SK-N-SH (cell line): Measurements from ENCODE around the gene SP140. TPM values are rescaled to one million over a fixed set of nuclear protein-coding genes. Genes with fewer than 3 reads are reported as not detected.
A peak's percentile ranks its signal among the peaks of the same experiment; 100 is the strongest.
"Not testable (repeated sequence)": the region's sequence is repeated elsewhere in the genome, so short reads cannot be mapped to it uniquely, and the experiment has no call there.

Experiments
- CTCF ChIA-PET: fragments of 300-600, 350-600 bp; formaldehyde crosslinking; extraction: SDS; loops from one replicate; lab custom pipeline; 2021; lab: Yijun Ruan, JAX
- POLR2A ChIA-PET: fragments of 350-600 bp; sonication (Branson Sonifier 250); formaldehyde crosslinking; extraction: SDS; loops from one replicate; lab custom pipeline; 2020; ENCODE audit warnings: antibody characterized with exemption, inconsistent platforms; lab: Yijun Ruan, JAX
- DNase-seq: peaks from one replicate; pipeline ENCODE4 v3.0.0; 2012
- H2AFZ ChIP-seq: fragments of 200-600 bp; sonication (generic); 2 replicates; pipeline ENCODE4 v1.8.1; 2016; ENCODE audit warnings: antibody characterized with exemption, mild to moderate bottlenecking, low read depth
- H3F3A ChIP-seq: fragments of 200-600 bp; sonication (generic); replicated peaks from 2 replicates; pipeline ENCODE3; 2016; ENCODE audit warnings: antibody characterized with exemption, mild to moderate bottlenecking; ENCODE audit not compliant: insufficient read depth
- H3K27ac ChIP-seq, 2 experiments: fragments of 200-500 bp in 1 of 2; fragments of 200-600 bp in 1 of 2; sonication (Bioruptor generic) in 1 of 2; sonication (generic), shearing (Covaris generic) in 1 of 2; 2 replicates each; pipeline versions ENCODE4 v1.5.1 to v1.6.1; 2014 to 2016; ENCODE audit warnings: low read depth in 2 of 2, inconsistent platforms in 1 of 2, low read length in 1 of 2, mild to moderate bottlenecking in 1 of 2, mixed read lengths in 1 of 2
- H3K27me3 ChIP-seq: fragments of 200-600 bp; sonication (generic), shearing (Covaris generic); 2 replicates; pipeline ENCODE4 v1.6.1; 2016; ENCODE audit warnings: mixed run types; ENCODE audit not compliant: insufficient read depth
- H3K36me3 ChIP-seq, 2 experiments: fragments of 200-500 bp in 1 of 2; fragments of 200-600 bp in 1 of 2; sonication (Bioruptor generic) in 1 of 2; sonication (generic) in 1 of 2; replicated peaks in 1 of 2; 2 replicates each; pipeline versions ENCODE3 to v1.5.1; 2014 to 2016; ENCODE audit warnings: low read length in 1 of 2, mild to moderate bottlenecking in 1 of 2; ENCODE audit not compliant: insufficient read depth in 2 of 2, control insufficient read depth in 1 of 2
- H3K4me1 ChIP-seq, 2 experiments: fragments of 200-500 bp in 1 of 2; fragments of 200-600 bp in 1 of 2; sonication (Bioruptor generic) in 1 of 2; sonication (generic), shearing (Covaris generic) in 1 of 2; 2 replicates each; pipeline versions ENCODE4 v1.5.1 to v1.6.1; 2014 to 2016; ENCODE audit warnings: low read depth in 1 of 2, low read length in 1 of 2, mixed run types in 1 of 2; ENCODE audit not compliant: insufficient read depth in 2 of 2, control insufficient read depth in 1 of 2
- H3K4me2 ChIP-seq: fragments of 200-600 bp; sonication (generic), shearing (Covaris generic); 2 replicates; pipeline ENCODE4 v1.6.1; 2017; ENCODE audit warnings: mixed run types
- H3K4me3 ChIP-seq, 2 experiments: fragments of 200-500 bp in 1 of 2; fragments of 200-600 bp in 1 of 2; sonication (Bioruptor generic) in 1 of 2; sonication (generic), shearing (Covaris generic) in 1 of 2; 2 replicates each; pipeline versions ENCODE4 v1.5.1 to v1.8.1; 2014 to 2016; ENCODE audit warnings: low read depth in 2 of 2, inconsistent platforms in 1 of 2, low read length in 1 of 2, mild to moderate bottlenecking in 1 of 2, mixed read lengths in 1 of 2, moderate library complexity in 1 of 2
- H3K79me2 ChIP-seq: fragments of 200-600 bp; sonication (generic); 2 replicates; pipeline ENCODE4 v1.8.1; 2017; ENCODE audit warnings: mild to moderate bottlenecking; ENCODE audit not compliant: insufficient read depth
- H3K9ac ChIP-seq: fragments of 200-600 bp; sonication (generic); 2 replicates; pipeline ENCODE4 v1.6.1; 2017; ENCODE audit warnings: mixed run types
- H3K9me2 ChIP-seq: fragments of 200-600 bp; sonication (generic); 2 replicates; pipeline ENCODE4 v1.6.1; 2017; ENCODE audit warnings: mixed run types
- H3K9me3 ChIP-seq: fragments of 200-600 bp; sonication (generic); 2 replicates; pipeline ENCODE4 v1.6.1; 2017; ENCODE audit warnings: mixed run types, mild to moderate bottlenecking, moderate library complexity
- H4K20me1 ChIP-seq: fragments of 200-600 bp; sonication (generic); 2 replicates; pipeline ENCODE4 v1.6.1; 2017; ENCODE audit warnings: mild to moderate bottlenecking, mixed run types; ENCODE audit not compliant: insufficient read depth
- FOXM1 ChIP-seq: IDR thresholded peaks from 2 replicates; pipeline ENCODE4 v1.4.0; 2012; ENCODE audit warnings: low read depth, mild to moderate bottlenecking
- MXI1 ChIP-seq: IDR thresholded peaks from 2 replicates; pipeline ENCODE4 v1.6.1; 2012; ENCODE audit warnings: mild to moderate bottlenecking, low read depth, low read length, improper control_type of control experiment
- NRF1 ChIP-seq: IDR thresholded peaks from 2 replicates; pipeline ENCODE4 v1.6.1; 2012; ENCODE audit warnings: low read depth, mild to moderate bottlenecking, low read length
- USF1 ChIP-seq: IDR thresholded peaks from 2 replicates; pipeline ENCODE4 v1.4.0; 2012; ENCODE audit warnings: low read depth, borderline replicate concordance
- ZBTB33 ChIP-seq: IDR thresholded peaks from 2 replicates; pipeline ENCODE4 v1.4.0; 2012; ENCODE audit warnings: low read depth, borderline replicate concordance
- WGBS: methylation state at CpG from one replicate; pipeline ENCODE4 v1.1.6; 2017; ENCODE audit warnings: low lambda C conversion rate; 5-methylcytosine and 5-hydroxymethylcytosine counted together
- polyA plus RNA-seq, 3 experiments: library from polyadenylated mRNA; depleted of rRNA; stranded (reverse); fragments of >200 nt; gene quantifications; 2 replicates each; pipeline ENCODE4 v1.2.3, GENCODE V29; 2012

The SP140 gene
- polyA plus RNA-seq, 1 of the 3 experiments (the other 2 are of a cell fraction), result 0.71 TPM

GRCh38 chr2:230262246-230262645, 36.7 kb downstream of the SP140 start:
- POLR2A ChIA-PET, result no interaction called here
- Histone ChIP-seq H3K9ac (no peak overlapping the region), H2AFZ (no peak overlapping the region), H3F3A (no peaks in the 10 kb centered on the region), H3K4me2 (no peak overlapping the region), H3K27ac (no peak overlapping the region), H3K27me3 (no peaks in the 10 kb centered on the region; the same call in 1 of the 2 replicates), H3K36me3 (no peaks in the 10 kb centered on the region), H4K20me1 (no peaks in the 10 kb centered on the region), H3K4me3 (no peak overlapping the region), H3K4me1 (no peaks in the 10 kb centered on the region), H3K79me2 (no peaks in the 10 kb centered on the region), H3K9me3 (no peaks in the 10 kb centered on the region), H3K9me2 (no peaks in the 10 kb centered on the region)
- CTCF ChIA-PET, result no interaction called here
- DNase-seq, result no peak
- no peak for TF ChIP-seq ZBTB33
- WGBS, result 12% methylated on average over 5 of the region's 5 CpGs

GRCh38 chr2:230264945-230265344, 39.4 kb downstream of the SP140 start:
- H2AFZ ChIP-seq, H3K9me3 ChIP-seq, H4K20me1 ChIP-seq, H3K9me2 ChIP-seq, H3K79me2 ChIP-seq, H3K27ac ChIP-seq, POLR2A ChIA-PET, H3K4me3 ChIP-seq, H3K9ac ChIP-seq, H3K4me1 ChIP-seq, H3F3A ChIP-seq, H3K36me3 ChIP-seq, H3K4me2 ChIP-seq, H3K27me3 ChIP-seq, DNase-seq: not testable (repeated sequence)
- CTCF ChIA-PET, result interaction anchor here (1.0 kb wide), 1 partner anchor 374 kb away, joined by 3 read pairs; no protein-coding TSS in a partner anchor
- WGBS, result 40% methylated on average over 2 of the region's 4 CpGs

GRCh38 chr2:230266638-230267037, 41.1 kb downstream of the SP140 start:
- Histone ChIP-seq H3K27ac (no peak overlapping the region), H2AFZ (0 out of 2 replicates have a peak overlapping the region, but pooled peaks have one; percentile 45)
- CTCF ChIA-PET, result no interaction called here

More at GRCh38 chr2:230266638-230267037, 41.1 kb downstream of the SP140 start:
- H3K4me3 ChIP-seq, result no peak overlapping the region
- TF ChIP-seq USF1 (no peak), MXI1 (no peak), NRF1 (no peak), FOXM1 (no peak)
- TF ChIP-seq, all 33 proteins: peak for 0
- H3K4me2 ChIP-seq, result no peak overlapping the region
- no peaks in the 10 kb centered on the region; the same call in 1 of the 2 replicates for H3K27me3 ChIP-seq
- no peaks in the 10 kb centered on the region for H4K20me1 ChIP-seq
- no peak overlapping the region for H3K9ac ChIP-seq
- H3F3A ChIP-seq, result no peaks in the 10 kb centered on the region
- DNase-seq, result no peak
- H3K36me3 ChIP-seq, result no peaks in the 10 kb centered on the region
- H3K9me3 ChIP-seq, result no peaks in the 10 kb centered on the region
- no peaks in the 10 kb centered on the region for H3K9me2 ChIP-seq
- H3K79me2 ChIP-seq, result no peaks in the 10 kb centered on the region
- 22% methylated on average over 4 of the region's 4 CpGs for WGBS
- POLR2A ChIA-PET, result no interaction called here
- H3K4me1 ChIP-seq, result no peaks in the 10 kb centered on the region
